NCI-H748 treated with DMSO at 0.1 percent for 48 hours (cell line): ENCODE data around the gene SEC16A.

ENCODE experiments used
- DNase-seq: peaks from one replicate; lab custom pipeline; 2025; lab: John Stamatoyannopoulos, UW

Gene SEC16A

GRCh38 chr9:136482793-136483588, at the start of gene SEC16A:
Gene SEC16A (minus strand): TSS chr9:136483040. CDS start chr9:136477615, 5,425 bp downstream.
- DNase-seq: peak; percentile 98

GRCh38 chr9:136531904-136532798, 49.3 kb upstream of the SEC16A start:
- no peak for DNase-seq

- no peak for DNase-seq
These were observed 48.5 kb upstream of the SEC16A start for GRCh38 chr9:136531186-136531903.

GRCh38 chr9:136530461-136531089, 47.7 kb upstream of the SEC16A start:
- no peak for DNase-seq

GRCh38 chr9:136529516-136530460, 46.9 kb upstream of the SEC16A start:
- no peak for DNase-seq

GRCh38 chr9:136528716-136529341, 46.0 kb upstream of the SEC16A start:
- no peak for DNase-seq

GRCh38 chr9:136527721-136528710, 45.2 kb upstream of the SEC16A start:
- peak; percentile 50 for DNase-seq

- no peak for DNase-seq
These were observed 44.3 kb upstream of the SEC16A start for GRCh38 chr9:136527131-136527530.

GRCh38 chr9:136526625-136527066, 43.8 kb upstream of the SEC16A start:
- peak; percentile 54 for DNase-seq

GRCh38 chr9:136525841-136526499, 43.1 kb upstream of the SEC16A start:
- no peak for DNase-seq

GRCh38 chr9:136525207-136525606, 42.4 kb upstream of the SEC16A start:
- DNase-seq: no peak

GRCh38 chr9:136522314-136523237, 39.7 kb upstream of the SEC16A start:
- DNase-seq: no peak

- no peak for DNase-seq
These were observed 38.7 kb upstream of the SEC16A start for GRCh38 chr9:136521537-136521936.

GRCh38 chr9:136520053-136520540, 37.3 kb upstream of the SEC16A start:
- no peak for DNase-seq

- DNase-seq: no peak
These were observed 36.6 kb upstream of the SEC16A start for GRCh38 chr9:136519263-136520052.

GRCh38 chr9:136518623-136519022, 35.8 kb upstream of the SEC16A start:
- no peak for DNase-seq
